NCI-H2107 (cell line): ENCODE measurements around the gene SOS2.

Experiments used
- DNase-seq: peaks from one replicate; lab custom pipeline; 2025; lab: John Stamatoyannopoulos, UW

The SOS2 gene

DNA sequence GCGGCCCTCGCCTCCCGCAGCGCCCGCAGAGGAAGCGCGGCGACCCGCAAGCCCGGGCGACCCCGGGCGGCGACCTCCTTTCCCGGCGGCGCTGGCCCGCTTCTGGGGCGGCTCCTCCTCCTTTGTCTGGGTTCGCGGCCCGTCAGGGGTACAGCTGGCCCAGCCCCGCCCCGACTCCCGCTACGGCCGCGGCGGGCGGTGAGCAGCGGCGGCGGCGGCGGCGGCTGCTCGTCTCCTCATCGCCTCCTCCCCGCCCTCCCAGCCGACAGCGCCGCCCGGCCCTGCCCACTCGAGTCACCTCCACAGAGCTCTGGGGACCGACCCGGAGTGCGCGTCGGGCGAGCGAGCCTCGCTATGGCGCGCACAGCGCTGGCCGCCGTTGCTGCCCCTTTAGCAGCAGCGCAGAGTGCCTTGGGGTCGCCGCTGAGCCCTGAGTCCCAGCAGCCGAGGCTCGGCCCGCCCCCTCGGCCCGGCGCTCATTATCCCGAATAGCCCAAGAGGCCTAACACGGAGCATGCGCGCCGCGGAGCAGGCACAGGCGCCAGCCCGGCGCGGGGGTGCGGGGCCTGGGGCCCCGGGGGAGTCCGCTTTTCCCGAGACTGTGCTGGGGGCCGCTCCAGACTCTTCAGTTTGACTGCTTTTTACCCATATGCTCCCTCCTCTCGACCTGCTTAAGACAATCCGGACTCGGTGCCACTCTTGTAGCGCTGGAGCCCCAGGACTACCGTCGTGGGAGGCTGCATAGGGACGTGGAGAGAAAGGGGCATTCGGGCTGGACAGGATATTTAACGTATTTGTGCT, at the start of gene SOS2:
TSS of gene SOS2 (minus strand) at position 104 of the 801 bp plus-strand sequence. CDS start 295 bp downstream, outside the sequence.
- DNase-seq, result peak; percentile 88

DNA sequence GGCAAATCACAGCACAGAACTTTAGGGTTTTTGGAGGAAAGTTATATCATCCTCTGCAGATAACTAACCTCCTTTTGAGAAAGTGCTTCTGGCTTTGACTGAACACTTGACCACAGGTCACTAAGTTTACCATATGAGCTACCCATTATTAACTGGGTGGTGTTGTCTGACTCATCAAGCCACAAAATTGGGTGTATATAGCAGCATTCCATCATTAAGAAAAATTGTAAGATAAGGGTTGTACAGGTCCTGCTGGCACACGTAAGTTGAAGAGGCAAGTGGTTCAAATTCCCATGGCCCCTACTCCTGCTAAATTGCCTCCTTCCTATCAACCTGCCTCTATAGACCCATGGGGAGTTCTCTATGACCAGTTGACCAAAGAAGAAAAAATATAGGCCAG, 41.1 kb upstream of the SOS2 start:
- DNase-seq, result no peak

GRCh38 chr14:50270932-50271331, 39.6 kb upstream of the SOS2 start:
- no peak for DNase-seq

- DNase-seq, result no peak
Observed at GRCh38 chr14:50265029-50265428, 33.7 kb upstream of the SOS2 start.

DNA sequence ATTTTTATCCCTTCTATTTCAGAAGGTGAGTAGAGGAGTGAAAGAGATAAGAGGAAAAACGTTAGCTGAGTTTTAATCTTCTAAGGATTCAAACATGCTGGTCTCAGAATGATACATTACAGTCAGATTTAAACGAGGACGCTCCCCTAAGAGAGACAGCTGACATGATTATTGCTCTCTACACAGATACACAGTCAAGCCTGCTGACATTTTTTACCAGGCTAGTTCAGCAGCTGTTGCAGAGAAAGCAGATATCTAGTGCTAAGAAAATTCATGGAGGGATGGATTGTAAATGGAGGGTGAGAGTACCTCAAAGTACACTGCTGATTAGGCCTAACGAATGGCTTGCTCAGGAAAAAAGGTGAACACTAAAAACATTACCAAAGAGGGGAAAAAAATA, 31.9 kb upstream of the SOS2 start:
- no peak for DNase-seq

GRCh38 chr14:50262865-50263264, 31.5 kb upstream of the SOS2 start:
- no peak for DNase-seq

- DNase-seq, result peak; percentile 4
Observed at GRCh38 chr14:50260511-50260910, 29.1 kb upstream of the SOS2 start.

GRCh38 chr14:50260072-50260471, 28.7 kb upstream of the SOS2 start:
- DNase-seq, result no peak

DNA sequence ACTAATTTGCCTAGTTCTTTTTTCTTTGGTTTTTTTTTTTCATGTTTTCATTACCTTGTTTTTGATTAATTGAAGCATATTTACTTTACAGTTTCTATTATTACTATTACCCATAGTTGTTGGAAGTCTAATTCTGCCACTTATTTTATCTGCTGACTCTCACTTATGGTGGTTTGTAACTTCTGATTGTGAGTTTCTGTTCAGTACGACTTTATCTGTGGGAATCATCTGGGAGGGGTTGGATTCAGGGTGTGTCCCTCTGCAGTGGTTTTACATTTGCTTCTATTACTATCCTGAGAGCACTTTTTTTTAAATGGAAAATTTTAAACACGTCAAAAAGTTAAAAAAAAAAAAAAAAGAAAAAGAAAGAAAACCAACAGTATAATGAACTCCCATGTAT, 26.4 kb upstream of the SOS2 start:
- no peak for DNase-seq

- no peak for DNase-seq
Observed at GRCh38 chr14:50254248-50254647, 22.9 kb upstream of the SOS2 start.

DNA sequence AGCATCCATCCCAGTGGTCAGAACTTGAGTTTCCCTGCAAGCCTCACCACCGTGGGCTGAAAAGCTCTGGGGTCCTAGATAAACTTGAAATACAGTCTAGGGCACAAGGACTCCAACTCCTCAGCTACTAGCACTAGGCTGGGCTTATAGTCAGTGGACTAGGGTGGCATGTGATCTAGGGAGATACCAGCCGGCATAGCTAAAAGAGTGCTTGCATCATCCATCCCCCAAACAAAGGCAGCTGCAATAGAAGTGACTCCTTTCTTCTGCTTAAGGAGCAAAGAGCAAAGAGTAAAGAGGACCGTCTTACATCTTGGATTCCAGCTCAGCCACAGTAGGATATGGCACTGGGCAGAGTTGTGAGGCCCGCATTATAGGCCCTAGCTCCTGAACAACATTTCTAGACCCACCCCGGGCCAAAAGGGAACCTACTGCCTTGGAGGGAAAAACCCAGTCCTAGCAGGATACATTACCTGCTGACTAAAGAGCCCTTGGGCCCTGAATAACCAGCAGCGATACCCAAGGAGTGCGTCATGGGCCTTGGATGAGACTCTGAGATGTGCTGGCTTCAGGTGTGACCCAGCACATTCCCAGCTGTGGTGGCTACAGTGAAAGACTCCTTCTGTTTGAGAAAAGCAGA, 17.9 kb upstream of the SOS2 start:
- DNase-seq, result no peak

GRCh38 chr14:50247245-50247644, 15.9 kb upstream of the SOS2 start:
- no peak for DNase-seq

- DNase-seq, result no peak
Observed at GRCh38 chr14:50242566-50243310, 11.4 kb upstream of the SOS2 start.

DNA sequence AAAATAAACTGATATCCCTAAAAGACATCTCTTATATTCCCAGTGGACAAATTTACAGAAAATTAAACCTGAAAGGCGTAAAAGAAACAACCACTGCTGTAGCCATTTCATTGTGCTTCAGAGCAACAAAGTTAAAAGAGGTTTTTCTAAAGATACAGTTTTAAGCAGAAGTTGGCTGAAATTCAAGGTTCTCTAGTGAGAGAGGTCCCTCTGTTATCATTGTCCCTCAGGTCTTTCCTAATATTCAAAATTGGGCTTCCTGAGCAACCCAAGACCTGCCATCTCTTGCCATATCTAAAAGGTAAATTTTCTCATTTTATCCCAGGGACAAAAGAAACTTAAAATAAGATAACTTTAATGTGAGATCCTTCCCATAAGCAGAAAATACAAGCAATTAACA, 10.7 kb upstream of the SOS2 start:
- no peak for DNase-seq

GRCh38 chr14:50237427-50237826, 6.0 kb upstream of the SOS2 start:
- no peak for DNase-seq

GRCh38 chr14:50233951-50234250, 2.5 kb upstream of the SOS2 start:
- no peak for DNase-seq

GRCh38 chr14:50233166-50233950, 2.0 kb upstream of the SOS2 start:
- DNase-seq, result peak; percentile 12

DNA sequence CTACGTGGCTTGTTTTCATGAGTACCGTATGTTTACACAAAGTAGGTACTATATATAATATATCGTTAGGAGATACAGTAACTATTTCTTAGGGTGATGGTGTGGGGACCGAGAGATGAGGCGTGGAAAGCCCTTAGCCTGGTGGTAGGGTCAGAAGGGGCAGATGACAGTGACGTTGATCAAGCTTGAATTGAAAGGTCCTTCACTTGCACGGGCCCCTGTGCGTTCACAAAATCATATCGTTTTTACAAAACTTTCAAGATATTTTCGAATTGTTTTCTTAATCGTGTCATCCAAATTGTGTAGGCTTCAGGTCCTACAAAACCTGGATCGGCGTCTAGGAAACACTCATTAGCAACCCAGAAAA, 881 bp upstream of the SOS2 start:
- no peak for DNase-seq

- DNase-seq, result no peak
Observed at GRCh38 chr14:50230701-50231474, 490 bp downstream of the SOS2 start.

- no peak for DNase-seq
Observed at GRCh38 chr14:50230401-50230700, 1.0 kb downstream of the SOS2 start.

DNA sequence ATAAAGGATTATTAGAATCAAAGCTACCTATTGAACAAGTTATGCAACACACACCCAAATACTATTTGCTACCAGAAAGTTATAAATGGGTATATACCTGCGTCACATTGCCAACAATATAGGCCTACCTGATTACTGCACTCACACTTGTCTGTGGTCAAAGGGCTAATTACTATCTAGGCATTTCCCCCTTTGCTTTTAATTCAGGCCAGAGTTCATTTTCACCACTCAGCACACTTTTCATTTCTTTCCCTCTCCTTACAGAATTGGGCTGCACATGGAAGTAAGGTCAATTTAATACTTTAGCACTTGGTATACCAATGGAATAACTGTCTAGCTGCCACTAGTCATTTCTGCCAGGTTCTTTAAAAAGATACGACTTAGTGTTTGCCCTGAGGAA, 1.7 kb downstream of the SOS2 start:
- DNase-seq, result no peak

DNA sequence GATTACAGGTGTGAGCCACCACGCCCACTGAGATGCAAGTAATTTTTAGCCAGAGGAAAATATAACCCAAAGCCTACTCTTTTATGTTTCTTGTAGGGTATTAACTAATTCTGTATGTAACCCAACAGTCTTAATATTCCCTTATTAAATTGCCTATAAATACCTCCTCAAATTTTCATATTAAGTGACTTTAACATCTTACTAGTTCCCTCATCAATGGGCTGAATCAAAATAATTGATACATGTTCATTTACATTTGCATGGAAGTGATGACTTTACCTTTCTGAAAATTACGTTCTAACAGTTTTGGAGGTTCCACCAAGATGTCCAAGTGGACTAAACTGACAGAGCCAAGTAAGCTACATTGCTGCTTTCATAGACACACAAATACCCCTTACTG, 3.1 kb downstream of the SOS2 start:
- DNase-seq, result no peak
